IMR-90 (cell line): ENCODE data around the gene CCDC63. TPM values are rescaled to one million over a fixed set of nuclear protein-coding genes. Genes with fewer than 3 reads are reported as not detected.

Experiments
- ATAC-seq: fragments of 200-7000 bp; cut with Tn5 transposase; 2 replicates; pipeline ENCODE4 v1.9.1; 2020; ENCODE audit warnings: low read depth, mild to moderate bottlenecking, moderate library complexity
- BruUV-seq: library from RNA; stranded (reverse); fragments of 400-500 nt; replicated peaks from 2 replicates; lab custom pipeline; 2021; lab: Mats Ljungman, UMichigan
- CTCF ChIA-PET: fragments of 300-600 bp; formaldehyde crosslinking; extraction: SDS; loops from one replicate; lab custom pipeline; 2021; ENCODE audit warnings: antibody characterized with exemption; lab: Yijun Ruan, JAX
- POLR2A ChIA-PET: fragments of 300-600 bp; sonication (Branson Sonifier 250); formaldehyde crosslinking; loops from one replicate; lab custom pipeline; 2022; ENCODE audit warnings: antibody characterized with exemption; ENCODE audit not compliant: unreplicated experiment; lab: Charles Lee
- DNase-seq: peaks from one replicate; pipeline ENCODE4 v3.0.0; 2013
- H2AFZ ChIP-seq: replicated peaks from 2 replicates; pipeline ENCODE3; 2013; ENCODE audit warnings: low read length, mild to moderate bottlenecking; ENCODE audit not compliant: poor library complexity
- H2AK5ac ChIP-seq: 2 replicates; pipeline ENCODE4 v1.6.1; 2013; ENCODE audit warnings: low read depth, low read length, inconsistent platforms
- H2AK9ac ChIP-seq: replicated peaks from 2 replicates; pipeline ENCODE3; 2013; ENCODE audit warnings: mild to moderate bottlenecking, low read depth, low read length, moderate library complexity; ENCODE audit not compliant: poor library complexity
- H2BK120ac ChIP-seq: 2 replicates; pipeline ENCODE4 v1.6.1; 2013; ENCODE audit warnings: low read depth, low read length, inconsistent platforms
- H2BK15ac ChIP-seq: 3 replicates; pipeline ENCODE4 v1.6.1; 2013; ENCODE audit warnings: low read depth, low read length, inconsistent platforms
- H2BK20ac ChIP-seq: 2 replicates; pipeline ENCODE4 v1.6.1; 2013; ENCODE audit warnings: low read depth, mild to moderate bottlenecking, inconsistent platforms, low read length, moderate library complexity
- H2BK5ac ChIP-seq: 2 replicates; pipeline ENCODE4 v1.6.1; 2013; ENCODE audit warnings: mild to moderate bottlenecking, low read depth, low read length, inconsistent platforms; ENCODE audit not compliant: poor library complexity, severe bottlenecking
- H3K14ac ChIP-seq: replicated peaks from 2 replicates; pipeline ENCODE4 v1.6.1; 2013; ENCODE audit warnings: low read depth, low read length, inconsistent platforms
- H3K18ac ChIP-seq: 2 replicates; pipeline ENCODE4 v1.6.1; 2013; ENCODE audit warnings: low read depth, low read length, control low read depth
- H3K23ac ChIP-seq: 2 replicates; pipeline ENCODE4 v1.6.1; 2013; ENCODE audit warnings: low read depth, low read length, inconsistent platforms
- H3K27ac ChIP-seq: 2 replicates; pipeline ENCODE4 v1.5.1; 2013; ENCODE audit warnings: mild to moderate bottlenecking, control low read depth, low read length; ENCODE audit not compliant: insufficient read depth
- H3K27me3 ChIP-seq: 2 replicates; pipeline ENCODE4 v1.6.1; 2013; ENCODE audit warnings: low read length; ENCODE audit not compliant: control insufficient read depth, insufficient read depth
- H3K36me3 ChIP-seq: 2 replicates; pipeline ENCODE4 v1.6.1; 2013; ENCODE audit warnings: low read length, mixed read lengths; ENCODE audit not compliant: control insufficient read depth, insufficient read depth
- H3K4ac ChIP-seq: 2 replicates; pipeline ENCODE4 v1.6.1; 2013; ENCODE audit warnings: low read depth, low read length, inconsistent platforms
- H3K4me1 ChIP-seq: 2 replicates; pipeline ENCODE4 v1.6.1; 2013; ENCODE audit warnings: low read length, mixed read lengths; ENCODE audit not compliant: control insufficient read depth, insufficient read depth
- H3K4me2 ChIP-seq: 2 replicates; pipeline ENCODE4 v1.6.1; 2013; ENCODE audit warnings: low read depth, mild to moderate bottlenecking, control low read depth, low read length, moderate library complexity
- H3K4me3 ChIP-seq: 2 replicates; pipeline ENCODE4 v1.5.1; 2013; ENCODE audit warnings: low read depth, mild to moderate bottlenecking, control low read depth, low read length, moderate library complexity; ENCODE audit not compliant: insufficient read depth
- H3K56ac ChIP-seq: 2 replicates; pipeline ENCODE4 v1.6.1; 2013; ENCODE audit warnings: low read length, inconsistent platforms; ENCODE audit not compliant: insufficient read depth; ENCODE audit errors: extremely low read depth
- H3K79me1 ChIP-seq, 2 experiments: 2 replicates each; pipeline ENCODE4 v1.6.1; 2013; ENCODE audit warnings: low read length in 2 of 2, inconsistent platforms in 1 of 2, low read depth in 1 of 2
- H3K9ac ChIP-seq: 2 replicates; pipeline ENCODE4 v1.6.1; 2013; ENCODE audit warnings: low read depth, low read length, control low read depth
- H3K9me1 ChIP-seq: 2 replicates; pipeline ENCODE4 v1.6.1; 2013; ENCODE audit warnings: low read length, inconsistent platforms; ENCODE audit not compliant: insufficient read depth
- H3K9me3 ChIP-seq: 2 replicates; pipeline ENCODE4 v1.6.1; 2013; ENCODE audit warnings: low read length; ENCODE audit not compliant: control insufficient read depth, insufficient read depth
- H4K20me1 ChIP-seq: 2 replicates; pipeline ENCODE4 v1.6.1; 2013; ENCODE audit warnings: low read length, inconsistent platforms; ENCODE audit not compliant: insufficient read depth
- H4K5ac ChIP-seq: 2 replicates; pipeline ENCODE4 v1.6.1; 2013; ENCODE audit warnings: mild to moderate bottlenecking, low read depth, low read length, control low read depth
- H4K8ac ChIP-seq, 2 experiments: 2 replicates each; pipeline ENCODE4 v1.6.1; 2013; ENCODE audit warnings: low read depth in 2 of 2, low read length in 2 of 2, control low read depth in 1 of 2, inconsistent platforms in 1 of 2
- H4K91ac ChIP-seq: 2 replicates; pipeline ENCODE4 v1.6.1; 2013; ENCODE audit warnings: low read depth, low read length, inconsistent platforms; ENCODE audit not compliant: insufficient read depth
- CEBPB ChIP-seq: IDR thresholded peaks from 2 replicates; pipeline ENCODE4 v1.6.1; 2012; ENCODE audit warnings: low read depth, low read length, improper control_type of control experiment
- WGBS, 2 experiments: methylation state at CpG; one replicate each; pipeline versions ENCODE4 v1.1.5 to v1.1.7; 2013; ENCODE audit warnings: missing lambda C conversion rate in 2 of 2; ENCODE audit not compliant: insufficient read length in 1 of 2; ENCODE audit errors: extremely low coverage in 2 of 2; 5-methylcytosine and 5-hydroxymethylcytosine counted together
- dilution Hi-C: fragments of 300-500 bp; cut with HindIII; formaldehyde crosslinking; loops from one replicate; pipeline ENCODE4 v1.14.3; 2018; ENCODE audit warnings: low sequenced_read_pairs; ENCODE audit not compliant: unreplicated experiment
- in situ Hi-C: fragments of 300-500 bp; cut with MboI; formaldehyde crosslinking; loops from 3 replicates; pipeline ENCODE4 v1.14.3; 2019; ENCODE audit warnings: low sequenced_read_pairs, inconsistent platforms, mixed read lengths
- intact Hi-C: fragments of 100-400 bp; cut with micrococcal nuclease; formaldehyde crosslinking; loops from 2 replicates; pipeline ENCODE4 v1.10.0; 2022
- polyA plus RNA-seq, 3 experiments: library from polyadenylated mRNA; depleted of rRNA; stranded (reverse); fragments of >200 nt; gene quantifications; 2 replicates each; pipeline ENCODE4 v1.2.3, GENCODE V29; 2012; ENCODE audit warnings: low replicate concordance in 1 of 3
- total RNA-seq: library from RNA; depleted of rRNA; stranded (reverse); fragments of >200 nt; gene quantifications from 2 replicates; pipeline ENCODE4 v1.2.3, GENCODE V29; 2012

CCDC63 gene
- total and polyA plus RNA-seq, 2 of the 4 experiments (the other 2 are of a cell fraction): not detected

- no peak overlapping the region for H3K4me2 ChIP-seq
- H3K79me1 ChIP-seq: no peaks in the 10 kb centered on the region
- no peak for DNase-seq
- no peak overlapping the region for H2BK20ac ChIP-seq
- no peak overlapping the region for H2BK15ac ChIP-seq
- intact Hi-C loops (no loop called here), in situ Hi-C loops (no loop called here), dilution Hi-C loops (no loop called here)
- no peak overlapping the region for H2BK120ac ChIP-seq
- H4K5ac ChIP-seq: no peak overlapping the region
- H3K4me3 ChIP-seq: no peak overlapping the region
- H3K56ac ChIP-seq: no peak overlapping the region
- ChIA-PET CTCF (no interaction called here), POLR2A (no interaction called here)
- H2AK5ac ChIP-seq: no peak overlapping the region
- no peak overlapping the region for H4K8ac ChIP-seq
- H3K14ac ChIP-seq: no peak overlapping the region
- H3K9me1 ChIP-seq: no peaks in the 10 kb centered on the region
- H4K91ac ChIP-seq: no peak overlapping the region
- H3K23ac ChIP-seq: no peak overlapping the region
- peaks cover 27% of the 10 kb centered on the region for H3K27me3 ChIP-seq
- H3K4me1 ChIP-seq: no peaks in the 10 kb centered on the region
- no peaks in the 10 kb centered on the region for H3K36me3 ChIP-seq
- no peak overlapping the region for H2AFZ ChIP-seq
- H2AK9ac ChIP-seq: no peak overlapping the region
- H3K18ac ChIP-seq: no peak overlapping the region
- no peak overlapping the region for H3K4ac ChIP-seq
- no peak overlapping the region for H3K27ac ChIP-seq
- no peak for TF ChIP-seq CEBPB
- no peaks in the 10 kb centered on the region for H4K20me1 ChIP-seq
- no peak for ATAC-seq
- no CpG with 5 or more reads among the region's 4 CpGs for WGBS, 2 experiments
- no peaks in the 10 kb centered on the region for H3K9me3 ChIP-seq
- H3K9ac ChIP-seq: no peak overlapping the region
- no peak overlapping the region for H2BK5ac ChIP-seq
- BruUV-seq: no TSS peak
Observed at GRCh38 chr12:110845339-110845682, 1.5 kb upstream of the CCDC63 start.
